GM18867 (cell line): ENCODE data around the gene CCDC33.

Source experiments
- ATAC-seq: cut with Tn5 transposase; IDR thresholded peaks from one replicate; pipeline ENCODE4 v1.9.1; 2021; ENCODE audit warnings: mild to moderate bottlenecking, moderate library complexity; ENCODE audit not compliant: unreplicated experiment

The CCDC33 gene

DNA sequence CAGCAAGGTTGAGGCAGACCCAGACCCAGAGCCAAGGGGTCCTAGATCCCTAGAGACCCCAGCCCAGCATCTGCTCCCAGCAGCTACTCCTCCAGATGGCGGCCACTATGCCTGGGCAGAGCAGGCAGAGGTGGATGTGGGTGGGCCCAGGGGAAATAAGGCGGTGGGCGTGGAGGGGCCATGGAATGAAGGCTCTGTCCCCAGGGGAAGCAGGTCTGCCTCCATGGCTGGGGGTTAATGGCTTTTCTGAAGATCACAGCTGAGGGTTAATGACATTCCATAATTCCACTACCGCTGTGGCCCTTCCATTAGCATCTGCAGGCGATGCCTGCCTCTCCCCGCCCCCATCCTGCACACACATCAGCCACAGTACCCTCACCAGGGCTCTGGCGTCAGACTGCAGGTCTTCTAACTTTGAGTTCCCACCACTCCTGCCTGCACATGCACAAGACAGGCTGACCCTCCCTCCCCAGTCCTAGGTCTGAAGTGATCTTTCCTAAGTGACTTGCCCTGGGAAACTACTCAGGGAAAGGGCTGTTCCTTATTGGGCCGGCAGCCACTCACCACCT, 41.2 kb downstream of the CCDC33 start:
- ATAC-seq, result no peak

DNA sequence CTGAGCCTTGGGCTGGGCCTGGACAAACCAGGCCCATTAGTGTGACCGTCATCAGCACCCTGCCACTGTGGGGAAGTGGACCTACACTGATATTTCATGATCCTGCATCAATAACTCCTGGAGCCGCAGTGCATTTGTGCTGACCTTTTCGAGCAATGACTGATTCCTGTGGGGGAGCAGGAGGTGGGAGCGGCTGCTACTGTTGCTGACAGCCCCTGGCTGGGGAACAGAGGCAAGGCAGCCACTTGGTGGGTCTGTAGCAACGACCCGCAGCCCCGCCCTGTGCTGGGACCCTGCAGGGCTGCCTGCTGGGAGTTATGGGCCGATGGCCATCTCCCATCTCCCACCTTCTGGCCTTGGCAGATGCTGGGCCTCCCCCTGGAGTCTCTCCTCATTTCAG, 42.1 kb downstream of the CCDC33 start:
- ATAC-seq, result no peak

DNA sequence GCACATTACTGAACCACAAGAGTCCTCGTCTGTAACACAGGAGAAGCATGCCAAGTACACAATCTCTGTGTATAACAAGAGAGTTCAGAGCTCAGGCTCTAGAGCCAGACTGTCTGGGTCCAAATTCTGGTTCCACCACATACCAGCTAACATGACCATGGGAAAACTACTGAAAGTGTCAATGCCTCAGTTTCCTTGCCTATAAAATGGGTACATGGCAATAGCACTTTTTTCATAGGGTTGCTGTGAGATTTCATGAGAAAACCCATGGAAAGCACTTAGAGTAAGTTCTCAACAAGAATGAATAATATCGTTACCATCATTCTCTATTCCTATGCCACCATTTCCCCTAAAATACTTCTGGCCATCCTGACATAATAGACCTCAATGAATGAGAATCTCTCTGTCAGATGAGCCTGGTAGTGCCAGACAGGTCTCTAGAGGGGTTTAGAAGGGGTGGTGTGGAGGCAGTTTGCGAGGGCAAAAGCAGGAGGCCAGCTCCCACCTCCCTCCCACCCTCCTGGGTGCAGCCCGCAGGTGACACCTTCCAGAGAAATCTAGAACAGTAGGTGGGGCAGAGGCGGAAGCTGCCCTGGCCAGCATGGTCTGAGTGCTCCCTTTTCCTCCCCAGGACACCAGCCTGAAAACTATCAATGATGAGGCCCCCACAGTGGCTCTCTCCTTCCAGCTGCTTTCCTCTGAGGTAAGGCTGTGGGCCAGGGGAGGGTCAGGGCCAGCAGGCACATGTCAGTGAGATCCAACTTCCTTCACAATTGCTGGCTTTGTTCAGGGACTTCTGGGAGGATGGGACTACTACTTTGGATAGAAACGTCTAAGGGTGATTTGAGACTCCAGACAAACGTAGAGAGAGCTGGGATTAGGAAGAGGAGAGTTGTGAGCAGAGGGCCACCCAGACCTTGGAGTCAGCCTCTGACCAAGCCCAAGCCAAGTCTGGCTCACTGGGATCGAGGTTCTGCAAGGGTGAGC, 45.3 kb downstream of the CCDC33 start:
- ATAC-seq, result no peak

DNA sequence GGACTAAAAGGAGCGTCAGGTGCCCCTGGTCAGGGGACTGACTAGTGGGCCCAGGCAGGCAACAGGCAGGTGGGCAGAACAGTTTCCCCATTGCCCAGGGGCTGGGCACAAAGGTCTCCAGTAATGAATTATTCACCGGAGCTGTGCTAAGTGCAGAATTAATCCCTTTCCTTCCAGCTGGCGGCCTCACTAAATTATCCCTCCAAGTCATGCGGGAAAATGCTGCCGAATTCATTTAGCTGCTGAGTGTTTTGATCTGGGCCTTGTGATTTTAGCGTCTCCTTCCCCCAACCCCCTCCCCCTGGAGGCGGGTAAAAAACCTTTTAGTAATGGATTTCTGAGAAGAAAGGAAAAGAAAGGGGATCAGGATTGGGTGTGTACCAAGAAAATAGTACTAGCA, 47.2 kb downstream of the CCDC33 start:
- no peak for ATAC-seq

DNA sequence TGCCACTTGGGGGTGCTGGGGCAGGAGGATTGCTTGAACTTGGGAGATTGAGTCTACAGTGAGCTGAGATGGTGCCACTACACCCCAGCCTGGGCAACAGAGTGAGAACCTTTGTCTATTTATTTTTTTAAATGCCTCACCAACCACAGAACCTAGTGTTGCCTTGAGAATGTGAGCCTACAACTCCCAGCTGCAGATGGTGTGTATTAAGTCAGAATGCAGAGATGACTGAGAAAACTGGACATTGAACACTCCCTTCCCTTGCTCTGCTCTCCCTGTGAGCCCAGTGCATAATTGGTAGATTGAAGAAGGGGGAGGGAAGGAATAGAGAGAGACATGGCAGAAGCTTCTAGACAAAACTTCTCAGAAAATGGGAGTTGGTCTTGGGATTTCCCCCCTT, 53.5 kb downstream of the CCDC33 start:
- ATAC-seq, result no peak

DNA sequence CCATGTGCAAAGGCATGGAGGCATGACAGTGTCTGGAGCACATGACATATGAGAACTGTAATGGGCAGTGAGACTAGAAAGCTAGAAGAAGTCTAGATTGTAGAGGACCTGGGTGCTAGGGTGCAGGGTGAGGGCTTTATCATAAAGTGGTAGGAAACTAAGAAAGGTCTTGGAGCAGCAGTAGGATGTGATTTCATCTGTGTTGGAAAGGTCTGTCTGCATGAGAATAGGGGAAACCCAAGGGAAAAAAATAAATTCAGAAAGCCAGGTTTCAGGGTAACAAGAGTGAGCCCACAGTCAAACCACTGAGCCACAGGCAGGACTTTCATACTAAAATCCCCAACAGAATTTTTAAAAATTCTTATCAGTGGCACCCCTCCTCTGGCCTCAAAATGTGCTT, 54.5 kb downstream of the CCDC33 start:
- ATAC-seq, result no peak

DNA sequence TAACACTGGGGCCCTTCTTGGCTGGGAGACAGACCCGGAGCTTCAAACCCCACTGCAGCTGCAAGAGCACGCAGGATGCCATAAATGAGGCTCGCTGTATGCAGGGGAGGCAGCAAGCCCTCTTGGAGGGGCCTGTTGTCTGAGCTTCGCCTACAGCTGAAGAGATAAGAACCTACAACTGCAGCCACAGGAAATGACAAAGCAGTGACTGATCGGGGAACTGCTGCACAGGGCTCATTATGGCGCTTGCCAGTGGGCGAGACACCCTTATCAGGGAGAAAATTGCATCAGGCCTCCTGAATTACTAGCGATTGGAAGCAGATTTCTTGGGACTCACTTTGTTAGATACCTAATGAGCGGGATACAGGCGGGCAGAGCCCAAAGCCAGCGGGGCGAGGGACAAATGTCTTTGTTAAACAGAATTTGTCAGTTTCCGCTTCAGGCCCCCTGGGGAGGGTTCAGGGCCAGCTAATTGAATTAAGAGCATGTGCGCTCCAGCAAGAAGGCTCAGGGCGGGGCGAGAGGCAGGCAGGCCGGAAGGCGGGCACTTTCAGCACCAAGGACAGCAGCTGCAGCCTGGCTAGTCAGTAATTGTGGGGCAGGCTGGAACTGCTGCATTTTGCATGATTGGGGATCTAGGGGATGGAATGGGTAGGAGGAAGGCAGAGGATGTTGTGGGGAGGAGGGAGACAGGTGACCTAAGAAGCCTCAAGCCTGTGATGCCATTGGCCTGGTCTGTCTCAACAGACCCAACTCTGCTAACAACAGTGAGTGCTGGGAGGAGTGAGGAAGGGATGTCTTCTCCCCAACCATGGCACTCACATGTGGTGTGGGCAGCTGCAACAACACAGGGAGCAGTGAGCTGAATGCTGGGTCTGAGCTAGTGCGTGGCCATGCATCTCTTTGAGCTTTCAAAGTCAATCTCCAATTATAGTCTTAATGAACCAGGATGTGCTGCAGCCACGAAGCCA, 55.3 kb downstream of the CCDC33 start:
- ATAC-seq, result no peak

DNA sequence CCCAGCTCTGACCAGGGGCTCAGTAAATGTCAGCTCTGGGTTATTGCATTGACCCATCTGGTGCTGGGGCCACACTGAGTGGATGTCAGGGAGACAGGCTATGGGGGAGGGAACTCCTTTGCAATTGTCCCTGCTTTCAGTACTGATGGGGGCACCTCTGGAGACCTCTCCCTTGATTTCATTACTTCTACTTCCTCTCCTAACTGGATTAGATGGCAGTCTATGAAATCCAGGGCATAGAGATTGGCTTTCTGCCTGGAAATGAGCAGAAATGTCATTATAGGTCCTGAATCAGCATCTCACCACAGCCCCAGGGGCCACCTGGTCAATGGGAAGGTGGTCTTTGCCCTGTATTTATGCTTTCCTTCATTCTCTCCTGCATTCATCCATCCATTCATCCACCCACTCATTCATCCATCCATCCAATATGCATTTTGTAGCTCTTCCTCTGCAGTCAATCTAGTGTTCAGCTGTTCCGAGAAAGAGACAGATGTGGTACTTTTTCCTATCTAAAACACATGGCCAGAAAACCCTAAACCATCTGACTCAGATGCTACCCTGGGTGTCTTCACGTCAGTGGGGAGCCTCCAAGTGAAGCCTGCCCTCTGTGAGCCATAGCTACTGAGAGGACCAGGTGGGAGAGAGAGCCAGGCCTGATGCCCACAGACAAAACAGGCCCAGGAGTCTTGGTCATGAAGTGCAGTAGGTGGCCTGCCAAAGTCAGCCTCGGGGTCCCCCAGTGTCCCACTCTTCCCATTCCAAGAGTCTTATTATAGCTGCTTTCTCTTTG, 57.1 kb downstream of the CCDC33 start:
- no peak for ATAC-seq

DNA sequence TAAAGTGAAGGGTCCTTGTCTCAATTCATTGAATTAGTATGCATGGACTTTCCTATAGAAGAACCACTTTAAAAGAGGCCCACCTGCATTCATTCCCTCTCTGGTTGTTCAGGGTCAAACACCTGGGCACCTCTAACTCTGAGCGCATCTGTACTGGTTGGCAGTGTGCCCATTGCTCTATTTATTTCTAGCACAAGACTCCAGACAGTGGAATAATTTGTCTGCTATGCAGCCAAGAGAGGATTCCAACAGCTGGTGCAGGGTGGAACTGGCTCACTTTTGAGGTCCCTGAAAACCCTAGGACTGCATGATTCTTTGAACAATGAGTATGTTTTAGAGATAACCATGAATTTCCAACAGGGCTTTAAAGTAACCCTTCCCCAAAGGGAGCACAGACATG, 57.9 kb downstream of the CCDC33 start:
- no peak for ATAC-seq

DNA sequence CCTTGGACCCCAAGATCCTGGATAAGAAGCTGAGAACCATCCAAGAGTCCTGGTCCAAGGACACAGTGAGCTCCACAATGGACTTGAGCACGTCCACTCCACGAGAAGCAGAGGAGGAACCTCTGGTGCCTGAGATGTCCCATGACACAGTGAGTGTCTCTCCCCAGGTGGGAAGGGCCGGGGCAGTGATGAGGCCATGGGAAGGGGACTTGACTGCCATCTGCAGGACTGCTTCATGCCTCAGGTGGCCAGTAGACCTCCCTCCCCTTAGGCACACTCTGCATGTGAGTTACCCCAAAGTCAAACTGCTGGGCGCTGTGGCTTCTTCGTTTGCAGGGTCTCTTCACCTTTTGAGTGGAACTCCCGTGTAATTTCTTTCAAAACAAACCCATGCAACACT, 59.7 kb downstream of the CCDC33 start:
- no peak for ATAC-seq

DNA sequence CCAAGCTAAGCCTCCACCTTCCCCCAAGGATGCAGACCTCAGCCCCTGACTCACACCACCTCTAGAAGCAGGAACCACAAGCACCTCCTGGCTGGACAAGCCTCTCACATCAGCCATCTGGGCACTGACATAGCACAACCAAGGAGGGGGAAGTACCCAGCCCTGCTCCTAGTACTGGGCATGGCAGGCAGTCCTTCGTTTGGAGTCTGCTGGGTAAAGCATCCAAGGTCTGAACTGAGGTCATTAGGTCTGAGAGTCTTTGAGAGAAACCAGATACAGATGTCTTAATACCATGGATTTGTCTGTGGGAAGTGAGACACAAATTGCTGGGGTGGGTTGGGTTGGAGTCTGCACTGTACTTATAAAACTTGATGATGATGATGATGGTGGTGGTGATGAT, 61.8 kb downstream of the CCDC33 start:
- no peak for ATAC-seq

DNA sequence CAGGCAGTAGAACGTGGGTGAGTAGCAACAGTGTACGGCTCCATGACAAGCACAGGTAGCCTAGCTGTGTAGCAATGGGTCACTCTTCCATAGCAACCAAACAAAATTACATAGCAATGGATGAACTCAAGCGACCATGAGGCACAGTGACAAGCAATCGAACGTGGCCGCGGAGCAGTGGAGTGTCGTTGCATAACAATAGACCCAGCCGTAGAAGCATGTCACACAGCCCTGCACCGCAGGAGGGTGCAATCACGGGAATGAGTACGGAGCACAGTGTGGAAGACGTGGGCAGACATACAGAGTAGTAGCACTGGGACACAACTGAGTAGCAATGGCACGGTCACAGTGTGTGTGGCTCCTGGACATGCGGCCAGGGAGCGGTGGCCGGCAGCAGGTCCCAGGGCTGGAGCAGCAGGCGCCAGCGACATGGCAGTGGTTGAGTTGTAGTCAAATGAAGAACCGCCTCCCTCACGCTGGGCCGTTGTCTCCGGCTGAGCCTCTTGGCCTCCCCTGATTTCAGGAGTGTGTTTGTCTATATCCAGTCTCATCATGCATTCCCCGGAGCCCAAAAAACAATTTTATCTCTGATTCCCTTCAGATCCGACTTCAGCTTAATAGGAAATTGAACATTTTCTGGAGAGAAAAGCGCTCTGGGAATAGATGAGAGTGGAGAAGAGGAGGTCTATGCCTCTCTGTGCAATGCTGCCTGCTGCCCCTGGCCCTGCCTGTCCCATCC, 64.1 kb downstream of the CCDC33 start:
- no peak for ATAC-seq

DNA sequence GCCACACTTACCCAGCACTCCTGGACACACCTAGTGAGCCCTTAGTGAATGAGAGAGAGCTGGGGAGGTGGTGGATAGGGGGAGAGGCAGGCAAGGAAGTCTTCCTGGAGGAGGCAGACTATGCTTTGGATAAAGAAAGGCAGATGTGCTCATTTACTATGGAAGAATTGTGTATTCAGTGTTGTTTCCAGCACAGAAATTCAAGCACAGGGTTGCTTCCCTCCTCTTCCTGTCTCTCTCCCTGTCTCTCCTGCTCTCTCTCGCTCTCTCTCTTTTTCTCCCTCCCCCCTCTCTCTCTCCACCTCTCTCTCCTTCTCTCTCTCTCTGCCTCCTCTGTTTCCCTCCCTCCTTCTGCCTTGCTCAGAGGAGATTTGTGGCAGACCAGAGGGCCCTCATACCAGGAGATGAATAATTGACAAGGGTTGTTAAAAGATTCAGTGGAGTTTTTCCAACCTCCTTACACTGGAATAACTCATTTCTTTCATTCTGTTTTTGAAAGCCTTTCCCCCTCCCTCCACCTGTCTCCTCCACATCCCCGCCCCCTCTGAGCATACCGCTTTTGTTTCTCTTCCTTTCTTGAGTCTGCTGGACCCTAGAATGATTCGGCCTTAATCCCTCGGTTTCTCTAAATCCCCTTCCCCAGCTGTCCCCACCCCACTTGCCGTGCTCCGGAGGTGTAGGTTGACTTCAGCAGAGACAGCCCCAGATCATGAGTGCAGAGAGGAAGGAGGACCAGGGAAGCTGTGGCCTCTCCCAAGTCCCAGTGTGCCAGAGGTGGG, 65.6 kb downstream of the CCDC33 start:
- ATAC-seq, result no peak

DNA sequence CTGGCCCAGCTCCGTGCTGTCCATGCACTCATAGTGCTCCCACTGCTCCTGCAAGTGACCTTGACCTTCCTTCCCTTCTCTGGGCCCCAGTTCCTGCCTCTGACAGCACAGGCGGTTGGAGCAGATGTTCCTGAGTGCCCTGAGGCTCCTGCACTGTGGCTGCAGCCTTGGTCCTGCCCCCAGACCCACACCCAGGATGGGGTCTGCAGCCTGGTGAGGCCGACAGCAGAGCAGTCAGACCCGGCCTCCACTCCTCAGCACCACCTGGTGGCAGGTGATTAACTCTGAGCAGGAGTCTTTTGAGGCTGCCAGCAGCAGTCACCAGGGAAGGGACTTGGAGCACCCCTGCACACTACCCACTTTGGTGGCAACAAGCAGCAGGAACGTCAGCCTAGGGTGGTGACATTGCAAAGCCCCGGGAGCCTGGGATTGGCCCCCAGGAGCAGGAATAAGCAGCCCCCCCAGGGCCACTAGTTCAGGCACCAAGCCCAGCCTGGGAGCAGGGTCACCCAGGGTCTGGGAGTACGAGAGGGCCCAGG, 66.8 kb downstream of the CCDC33 start:
- no peak for ATAC-seq

DNA sequence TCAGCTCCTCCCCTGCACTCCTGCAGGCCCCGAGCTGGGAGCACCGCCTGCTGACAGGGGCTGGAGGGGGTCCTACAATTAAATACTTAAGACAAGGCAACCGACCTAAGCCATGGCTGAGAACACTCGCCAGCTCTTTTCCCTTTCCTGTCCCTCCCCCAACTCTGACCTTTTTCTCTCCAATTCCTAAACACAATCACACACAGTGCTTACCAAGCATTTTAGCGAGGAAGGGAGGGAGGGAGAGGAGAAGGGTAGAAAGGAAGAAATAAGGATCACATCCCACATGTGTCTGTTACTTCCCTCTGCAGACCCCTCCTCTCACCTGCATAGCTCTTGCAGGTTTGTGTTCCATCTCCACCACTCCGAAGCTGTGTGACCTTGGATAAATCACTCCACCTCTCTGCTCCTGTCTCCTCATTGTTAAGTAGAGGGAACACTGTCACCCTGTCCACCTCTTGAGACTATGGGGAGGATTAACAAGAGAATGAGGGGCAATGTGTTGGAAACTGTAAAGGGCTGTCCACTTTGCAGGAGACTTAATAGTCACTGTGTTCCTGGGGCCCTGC, 67.7 kb downstream of the CCDC33 start:
- ATAC-seq, result no peak

DNA sequence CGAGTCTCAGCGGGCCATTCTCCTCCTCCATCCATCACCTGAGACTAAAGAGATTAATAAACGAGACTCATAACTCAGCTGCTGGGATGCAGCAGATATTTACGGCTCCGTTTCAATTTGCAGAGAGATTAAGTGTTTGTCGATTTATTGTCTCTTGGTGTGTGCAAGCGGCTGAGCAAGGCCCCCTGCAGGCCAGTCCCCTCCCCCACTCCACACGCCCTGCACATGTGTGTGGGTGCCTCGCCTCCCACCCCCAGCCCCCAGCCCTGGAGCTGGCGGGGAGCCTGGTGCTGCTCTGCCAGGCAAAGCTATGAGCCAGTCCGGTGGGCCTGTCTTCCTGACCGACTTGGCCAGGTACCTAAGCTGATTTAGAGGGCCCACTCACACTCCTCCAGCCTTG, 68.3 kb downstream of the CCDC33 start:
- no peak for ATAC-seq

DNA sequence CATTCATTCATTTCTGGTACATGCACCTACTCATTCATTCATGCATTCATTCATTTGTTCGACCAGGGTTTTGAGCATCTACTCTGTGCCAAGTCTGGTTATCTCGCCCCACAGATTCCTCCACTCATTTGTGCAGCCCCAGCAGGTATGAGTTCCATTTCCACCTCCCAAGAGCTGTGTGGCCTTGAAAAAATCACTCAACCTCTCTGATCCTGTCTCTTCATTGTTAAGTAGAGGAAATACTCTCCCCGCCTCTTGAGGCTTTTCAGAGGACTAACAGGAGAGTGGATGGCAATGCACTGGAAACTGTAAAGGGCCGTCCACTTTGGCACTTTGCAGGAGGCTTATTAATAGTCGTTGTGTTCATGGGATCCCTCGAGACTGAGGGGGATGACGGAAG, 69.6 kb downstream of the CCDC33 start:
- ATAC-seq, result no peak

DNA sequence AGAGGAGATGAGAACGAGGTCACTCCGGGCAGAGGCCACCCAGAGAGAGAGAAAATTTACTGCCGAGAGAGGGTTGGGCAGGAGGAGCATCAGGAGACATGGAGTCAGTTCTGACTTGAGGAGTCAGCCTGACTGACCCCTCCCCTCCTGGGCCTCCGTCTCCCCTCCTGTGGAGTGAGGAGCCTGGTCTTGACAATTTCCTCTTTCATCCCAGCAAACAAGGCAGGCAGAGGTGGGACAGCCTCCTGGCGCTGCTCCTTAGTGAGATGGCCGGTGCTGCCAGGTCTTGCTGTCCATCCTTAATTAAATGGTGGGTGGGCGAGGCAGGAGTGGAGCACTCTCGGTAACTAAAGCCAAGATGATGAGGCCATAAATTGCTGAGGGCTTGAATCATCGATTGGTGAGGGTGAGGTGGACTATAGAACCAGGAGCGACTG, 70.7 kb downstream of the CCDC33 start:
- no peak for ATAC-seq
